AML-193 (cell line): ENCODE data around the gene MAN2C1.
"Not testable (repeated sequence)": the region's sequence is repeated elsewhere in the genome, so short reads cannot be mapped to it uniquely, and the experiment has no call there.

ENCODE experiments used
- DNase-seq, 2 experiments: peaks; one replicate each; lab custom pipeline; 2025; lab: John Stamatoyannopoulos, UW

MAN2C1 gene

GRCh38 chr15:75361361-75361988 lies 6.9 kb downstream of the MAN2C1 start:
- DNase-seq = no peak

DNA sequence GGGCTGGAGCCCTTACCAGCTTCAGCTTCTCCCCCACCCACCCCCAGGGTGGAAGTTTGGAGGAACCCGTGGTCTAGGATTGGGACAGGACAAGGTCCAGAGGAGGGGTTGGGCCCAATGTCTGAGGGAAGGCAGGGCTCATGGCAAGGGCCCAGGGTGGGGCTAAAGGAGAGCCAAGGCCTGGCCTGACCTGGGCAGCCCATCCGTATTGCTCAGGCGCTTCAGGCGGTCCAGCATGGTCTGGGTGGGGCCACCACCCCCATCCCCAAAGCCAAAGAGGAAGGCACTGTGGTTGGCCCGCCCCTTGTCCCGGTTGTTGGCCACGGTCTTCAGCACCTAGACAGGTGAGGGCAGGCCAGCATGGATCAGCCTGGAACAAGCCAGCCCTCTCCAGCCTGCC lies 7.6 kb downstream of the MAN2C1 start:
- no peak for DNase-seq

- no peak for DNase-seq
Measured at GRCh38 chr15:75360391-75360790, 8.0 kb downstream of the MAN2C1 start.

DNA sequence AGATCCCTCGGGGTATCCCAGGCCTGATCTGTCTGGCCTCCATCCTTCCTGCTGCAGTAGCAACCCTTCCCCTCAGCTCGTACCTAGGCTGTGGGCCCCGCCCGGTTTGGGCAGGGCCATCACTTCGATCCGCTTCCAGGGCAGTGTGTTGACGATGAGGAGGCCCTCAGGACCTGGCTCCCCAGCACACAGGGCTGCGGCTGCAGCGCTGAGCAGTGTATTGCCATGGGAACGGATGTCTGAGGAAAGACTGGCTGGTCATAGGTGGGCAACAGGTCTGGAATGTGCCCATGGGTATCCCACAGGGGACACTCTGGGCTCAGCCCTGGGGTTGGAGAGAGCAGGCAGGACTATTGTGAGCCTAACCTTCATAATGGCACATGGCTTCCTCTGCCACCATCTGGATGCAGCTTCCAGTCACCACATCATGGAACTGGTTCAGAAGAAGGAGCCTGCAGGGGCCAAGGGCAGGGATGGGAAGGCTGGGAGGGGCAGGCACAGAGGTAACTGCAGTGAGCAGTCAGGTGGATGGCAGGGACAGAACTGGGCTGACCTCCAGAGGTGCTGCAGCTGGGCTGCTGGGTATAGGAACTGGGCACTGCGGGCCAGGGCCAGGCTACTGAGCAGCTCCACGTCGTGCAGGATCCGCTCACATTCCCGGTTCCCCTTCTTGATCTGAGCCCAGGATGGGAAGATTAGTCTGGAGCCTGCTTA lies 8.7 kb downstream of the MAN2C1 start:
- DNase-seq = no peak

DNA sequence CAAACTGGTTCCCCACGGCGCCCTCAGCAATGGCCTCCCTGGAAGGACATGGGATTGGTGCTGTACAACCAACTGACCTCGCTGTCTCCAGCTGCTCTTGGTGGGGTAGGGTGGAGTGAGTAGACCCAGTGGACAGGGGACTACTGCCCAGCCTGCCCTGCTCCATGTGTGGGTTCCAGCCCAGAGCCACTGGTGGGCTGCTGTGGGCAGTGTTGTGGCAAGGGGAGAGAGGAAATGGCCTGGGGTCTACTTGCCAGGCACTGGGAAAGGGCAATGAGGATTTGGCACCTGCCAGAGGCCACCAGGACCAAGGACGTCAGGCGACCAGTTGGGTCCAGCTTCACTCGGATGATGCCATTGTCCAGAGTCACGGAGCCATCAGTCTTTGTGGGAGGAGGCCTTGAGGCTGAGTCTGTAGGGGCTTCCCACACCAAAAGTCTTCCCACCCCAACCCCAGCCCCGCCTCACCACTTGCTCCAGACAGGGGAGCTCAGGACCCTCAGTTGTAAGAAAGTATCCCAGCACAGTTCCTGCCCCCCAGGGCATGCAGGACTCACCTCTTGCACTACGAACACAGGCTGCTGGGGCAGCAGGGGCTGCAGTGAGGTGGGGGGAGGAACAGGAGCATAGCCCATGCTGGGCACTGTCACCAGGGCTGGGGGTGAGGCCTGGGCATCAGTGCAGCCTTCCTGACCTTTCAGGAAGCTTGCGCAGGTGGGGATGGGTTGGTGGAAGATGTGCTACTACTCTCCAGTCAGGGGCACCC lies 9.5 kb downstream of the MAN2C1 start:
- DNase-seq = no peak

DNA sequence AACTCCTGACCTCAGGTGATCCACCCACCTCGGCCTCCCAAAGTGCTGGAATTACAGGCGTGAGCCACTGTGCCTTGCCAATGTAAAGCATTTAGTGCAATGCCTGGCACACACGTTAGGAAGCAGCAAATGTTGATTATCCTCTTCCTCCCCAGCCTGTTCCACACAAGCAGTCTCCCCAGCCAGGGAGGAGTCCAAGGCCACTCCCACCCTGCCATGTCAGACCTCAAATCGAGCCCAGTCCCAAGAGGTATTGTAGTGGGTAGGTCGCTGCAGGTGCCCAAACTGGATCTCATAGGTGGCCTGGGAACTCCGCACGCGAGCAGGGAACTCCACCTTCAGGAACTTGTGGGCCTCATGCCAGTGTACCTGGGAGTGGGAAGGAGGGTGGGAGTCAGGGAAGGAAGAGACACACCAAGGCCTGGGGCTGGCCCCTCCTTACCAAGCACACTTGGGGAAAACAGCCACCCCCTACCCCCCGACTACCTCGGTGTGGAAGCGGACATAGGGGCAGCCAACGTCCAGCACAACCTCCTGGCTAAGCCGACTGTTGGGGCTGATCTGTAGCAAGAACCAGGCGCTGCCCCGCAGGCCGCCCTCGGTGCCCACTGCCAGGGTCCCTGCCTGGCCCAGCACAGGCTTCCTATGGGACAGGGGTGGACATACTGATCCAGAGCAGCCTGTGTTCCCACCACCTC lies 10.3 kb downstream of the MAN2C1 start:
- DNase-seq = no peak

GRCh38 chr15:75356517-75356916 lies 11.9 kb downstream of the MAN2C1 start:
- DNase-seq = no peak

- DNase-seq = no peak
Measured at GRCh38 chr15:75356006-75356405, 12.4 kb downstream of the MAN2C1 start.

- no peak for DNase-seq
Measured at GRCh38 chr15:75355369-75355768, 13.0 kb downstream of the MAN2C1 start.

GRCh38 chr15:75354454-75354853 lies 14.0 kb downstream of the MAN2C1 start:
- no peak for DNase-seq

GRCh38 chr15:75353604-75354003 lies 14.8 kb downstream of the MAN2C1 start:
- no peak for DNase-seq

GRCh38 chr15:75352186-75353080 lies 16.0 kb downstream of the MAN2C1 start:
- no peak for DNase-seq

GRCh38 chr15:75350601-75351361 lies 17.6 kb downstream of the MAN2C1 start:
- DNase-seq = no peak

DNA sequence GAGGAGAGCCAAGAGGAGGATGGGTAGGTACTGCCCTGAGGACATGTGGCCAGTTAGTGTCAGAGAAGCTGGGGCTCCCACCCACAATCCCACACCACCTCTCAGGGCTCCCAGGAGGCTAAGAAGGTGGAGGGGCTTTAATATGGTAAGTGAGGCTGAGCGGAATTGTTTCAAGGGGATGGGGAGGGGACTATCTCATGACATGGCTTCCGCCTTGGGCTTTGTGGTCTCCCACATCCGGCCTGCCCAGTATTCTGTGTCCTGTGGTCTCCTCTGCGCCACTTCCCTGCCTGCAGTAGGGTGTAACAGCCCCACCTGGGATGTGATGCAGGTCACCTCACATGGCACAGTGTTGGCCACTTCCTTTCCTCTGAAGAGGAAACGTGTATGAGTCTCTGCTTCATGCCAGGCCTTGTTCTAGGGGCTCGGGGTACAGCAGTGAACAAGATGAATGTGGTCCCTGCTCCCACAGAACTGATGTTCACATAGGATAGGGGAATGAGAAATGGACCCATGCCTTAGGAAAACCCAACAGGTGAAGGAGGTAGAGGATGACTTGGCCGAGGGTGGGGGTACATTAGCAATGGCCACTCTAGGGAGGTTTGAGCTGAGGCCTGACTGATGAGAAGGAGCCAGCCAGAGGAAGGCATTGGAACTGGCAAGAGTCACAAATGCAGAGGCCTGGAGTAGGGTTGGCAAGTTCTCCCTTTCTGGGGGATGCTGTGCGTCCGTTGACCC lies 18.4 kb downstream of the MAN2C1 start:
- peak; percentile 66 to 70 for DNase-seq

GRCh38 chr15:75349351-75349669 lies 19.1 kb downstream of the MAN2C1 start:
- DNase-seq = not testable (repeated sequence)

- no peak for DNase-seq
Measured at GRCh38 chr15:75348562-75349350, 19.7 kb downstream of the MAN2C1 start.

DNA sequence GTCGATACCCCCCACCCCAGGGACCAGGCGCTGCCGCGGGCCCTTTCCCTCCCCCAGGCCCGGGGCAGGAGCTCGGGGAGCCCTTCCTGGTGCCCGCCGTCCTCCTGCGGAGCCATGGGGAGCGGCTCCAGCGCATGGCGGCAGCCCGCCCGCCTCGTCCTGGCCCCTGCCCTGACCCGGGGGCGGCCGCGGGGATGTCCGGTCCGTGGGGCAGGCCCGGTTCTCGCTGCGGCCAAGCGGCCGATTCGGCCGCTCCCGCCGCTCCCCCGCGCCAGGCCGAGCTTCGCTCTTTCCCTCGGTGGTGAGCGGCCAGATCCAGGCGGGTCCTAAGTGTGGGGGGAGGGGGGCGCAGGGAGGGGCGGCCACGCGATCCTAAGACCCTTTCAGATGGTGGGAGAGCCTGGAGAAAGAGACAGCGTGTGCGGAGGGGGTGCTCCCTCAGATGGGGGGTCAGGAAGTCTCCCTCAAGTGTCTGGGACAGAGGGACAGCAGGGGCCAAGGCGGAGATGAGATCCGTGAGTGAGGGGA lies 20.3 kb downstream of the MAN2C1 start:
- DNase-seq = no peak

GRCh38 chr15:75347222-75348033 lies 21.0 kb downstream of the MAN2C1 start:
- DNase-seq = no peak
